ENCODE data around the gene KRT86.

- TF ChIP-seq CTCF (IDR thresholded peaks at IDR 0.05; ENCODE audit: control extremely low read depth in 1 of 3, insufficient read depth in 1 of 3, low read depth in 1 of 3, low read length in 3 of 3) = no peak
- no peak for TF ChIP-seq EZH2 (IDR thresholded peaks at IDR 0.05; ENCODE audit: low read depth, low read length, severe bottlenecking)
- no peak for TF ChIP-seq MAFK (IDR thresholded peaks at IDR 0.05; ENCODE audit: low read depth, low read length)
- TF ChIP-seq BACH1 (IDR thresholded peaks at IDR 0.05; ENCODE audit: low read length) = no peak
- TF ChIP-seq POLR2A (IDR thresholded peaks at IDR 0.05; ENCODE audit: control extremely low read depth in 1 of 2, low read depth in 2 of 2, low read length in 2 of 2) = no peak
- no peak for TF ChIP-seq RBBP5 (IDR thresholded peaks at IDR 0.05; ENCODE audit: borderline replicate concordance, low read depth, low read length)
- no peak for TF ChIP-seq RFX5 (IDR thresholded peaks at IDR 0.05; ENCODE audit: borderline replicate concordance, low read depth, low read length)
- no peak for TF ChIP-seq RAD21 (IDR thresholded peaks at IDR 0.05 in 1 of 2, conservative IDR thresholded peaks at IDR 0.05 in 1 of 2; ENCODE audit: low read depth in 2 of 2, low read length in 2 of 2)
- TF ChIP-seq TAF1 (IDR thresholded peaks at IDR 0.05; ENCODE audit: low read depth, low read length) = no peak
- no peak for TF ChIP-seq POLR2AphosphoS5 (IDR thresholded peaks at IDR 0.05; ENCODE audit: low read depth, low read length)
- TF ChIP-seq ZNF274 (IDR thresholded peaks at IDR 0.05; ENCODE audit: borderline replicate concordance, extremely low read depth, low read length) = no peak
- TF ChIP-seq RXRA (IDR thresholded peaks at IDR 0.05; ENCODE audit: insufficient read depth, low read depth, low read length) = no peak
Measured at GRCh38 chr12:52322069-52322468, 47.6 kb downstream of the KRT86 start.
